D721Med (cell line): ENCODE data around the gene B3GNT9.

Experiments used
- DNase-seq: peaks from one replicate; pipeline ENCODE4 v3.0.0; 2011; ENCODE audit warnings: low spot score; ENCODE audit not compliant: insufficient read length
- FAIRE-seq: peaks from 2 replicates; lab custom pipeline; 2011; peaks lifted over from hg19 to GRCh38; lab: Jason Lieb, UNC
- TF ChIP-seq, protein P1 (sequence below): IDR thresholded peaks from 2 replicates; pipeline ENCODE4 v1.5.1; 2012; ENCODE audit warnings: mild to moderate bottlenecking, control low read depth; ENCODE audit not compliant: insufficient read depth; ENCODE audit errors: missing control alignments

The B3GNT9 gene

DNA sequence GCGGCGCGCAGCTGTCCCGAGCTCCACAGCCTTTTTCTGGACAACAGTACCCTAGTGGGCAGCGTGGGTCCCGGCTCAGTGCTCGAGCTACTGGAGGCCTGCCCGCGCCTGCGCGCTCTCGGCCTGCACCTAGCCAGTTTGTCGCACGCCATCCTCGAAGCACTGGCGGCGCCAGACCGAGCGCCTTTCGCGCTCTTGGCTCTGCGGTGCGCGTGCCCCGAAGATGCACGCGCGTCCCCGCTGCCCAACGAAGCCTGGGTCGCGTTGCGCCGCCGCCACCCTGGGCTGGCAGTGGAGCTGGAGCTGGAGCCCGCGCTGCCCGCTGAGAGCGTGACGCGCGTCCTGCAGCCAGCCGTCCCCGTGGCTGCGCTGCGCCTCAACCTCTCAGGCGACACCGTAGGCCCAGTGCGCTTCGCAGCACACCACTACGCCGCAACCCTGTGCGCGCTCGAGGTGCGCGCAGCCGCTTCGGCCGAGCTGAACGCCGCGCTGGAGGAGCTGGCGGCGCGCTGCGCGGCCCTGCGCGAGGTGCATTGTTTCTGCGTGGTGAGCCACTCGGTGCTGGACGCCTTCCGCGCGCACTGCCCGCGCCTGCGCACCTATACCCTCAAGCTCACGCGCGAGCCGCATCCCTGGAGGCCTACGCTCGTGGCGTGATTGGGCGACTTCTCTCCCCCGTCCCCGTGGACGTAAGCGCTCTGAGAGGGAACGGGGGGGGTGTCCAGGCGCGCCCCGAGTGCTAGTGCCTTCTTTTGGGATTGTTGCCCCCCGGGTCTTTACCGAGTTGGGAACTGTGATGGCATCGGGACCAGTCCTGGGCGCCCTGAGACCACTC is 12.6 kb upstream of the B3GNT9 start:
- no peak for DNase-seq
- no peak for FAIRE-seq
- TF ChIP-seq, protein P1, sequence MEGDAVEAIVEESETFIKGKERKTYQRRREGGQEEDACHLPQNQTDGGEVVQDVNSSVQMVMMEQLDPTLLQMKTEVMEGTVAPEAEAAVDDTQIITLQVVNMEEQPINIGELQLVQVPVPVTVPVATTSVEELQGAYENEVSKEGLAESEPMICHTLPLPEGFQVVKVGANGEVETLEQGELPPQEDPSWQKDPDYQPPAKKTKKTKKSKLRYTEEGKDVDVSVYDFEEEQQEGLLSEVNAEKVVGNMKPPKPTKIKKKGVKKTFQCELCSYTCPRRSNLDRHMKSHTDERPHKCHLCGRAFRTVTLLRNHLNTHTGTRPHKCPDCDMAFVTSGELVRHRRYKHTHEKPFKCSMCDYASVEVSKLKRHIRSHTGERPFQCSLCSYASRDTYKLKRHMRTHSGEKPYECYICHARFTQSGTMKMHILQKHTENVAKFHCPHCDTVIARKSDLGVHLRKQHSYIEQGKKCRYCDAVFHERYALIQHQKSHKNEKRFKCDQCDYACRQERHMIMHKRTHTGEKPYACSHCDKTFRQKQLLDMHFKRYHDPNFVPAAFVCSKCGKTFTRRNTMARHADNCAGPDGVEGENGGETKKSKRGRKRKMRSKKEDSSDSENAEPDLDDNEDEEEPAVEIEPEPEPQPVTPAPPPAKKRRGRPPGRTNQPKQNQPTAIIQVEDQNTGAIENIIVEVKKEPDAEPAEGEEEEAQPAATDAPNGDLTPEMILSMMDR: no peak

GRCh38 chr16:67162506-67163163 is 11.8 kb upstream of the B3GNT9 start:
- FAIRE-seq: no peak
- TF ChIP-seq, protein P1: no peak
- no peak for DNase-seq

DNA sequence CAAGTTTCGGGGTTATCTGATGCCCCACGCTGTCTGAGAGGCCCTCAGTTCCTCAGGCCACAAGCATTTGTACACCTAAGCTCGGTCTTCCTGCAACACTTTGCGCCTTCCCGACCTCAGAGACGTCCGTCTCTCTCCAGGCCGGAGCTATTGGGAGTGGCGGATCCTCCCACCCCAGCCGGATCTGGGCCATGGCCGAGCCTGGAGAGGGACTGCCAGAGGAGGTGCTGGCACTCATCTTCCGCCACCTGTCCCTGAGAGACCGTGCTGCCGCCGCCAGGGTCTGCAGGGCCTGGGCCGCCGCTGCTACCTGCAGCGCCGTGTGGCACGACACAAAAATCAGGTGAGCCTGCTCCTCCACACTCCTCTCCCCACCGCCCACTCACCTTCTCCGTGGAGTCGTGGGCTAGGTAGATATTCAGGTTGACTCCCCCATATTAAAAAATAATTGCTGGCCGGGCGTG is 10.8 kb upstream of the B3GNT9 start:
- TF ChIP-seq, protein P1: no peak
- DNase-seq (no peak), FAIRE-seq (no peak)

- no peak for FAIRE-seq
- no peak for DNase-seq
- TF ChIP-seq, protein P1: no peak
Observed at GRCh38 chr16:67158637-67159600, 8.1 kb upstream of the B3GNT9 start.

GRCh38 chr16:67157892-67158635 is 7.3 kb upstream of the B3GNT9 start:
- no peak for DNase-seq
- TF ChIP-seq, protein P1: no peak

DNA sequence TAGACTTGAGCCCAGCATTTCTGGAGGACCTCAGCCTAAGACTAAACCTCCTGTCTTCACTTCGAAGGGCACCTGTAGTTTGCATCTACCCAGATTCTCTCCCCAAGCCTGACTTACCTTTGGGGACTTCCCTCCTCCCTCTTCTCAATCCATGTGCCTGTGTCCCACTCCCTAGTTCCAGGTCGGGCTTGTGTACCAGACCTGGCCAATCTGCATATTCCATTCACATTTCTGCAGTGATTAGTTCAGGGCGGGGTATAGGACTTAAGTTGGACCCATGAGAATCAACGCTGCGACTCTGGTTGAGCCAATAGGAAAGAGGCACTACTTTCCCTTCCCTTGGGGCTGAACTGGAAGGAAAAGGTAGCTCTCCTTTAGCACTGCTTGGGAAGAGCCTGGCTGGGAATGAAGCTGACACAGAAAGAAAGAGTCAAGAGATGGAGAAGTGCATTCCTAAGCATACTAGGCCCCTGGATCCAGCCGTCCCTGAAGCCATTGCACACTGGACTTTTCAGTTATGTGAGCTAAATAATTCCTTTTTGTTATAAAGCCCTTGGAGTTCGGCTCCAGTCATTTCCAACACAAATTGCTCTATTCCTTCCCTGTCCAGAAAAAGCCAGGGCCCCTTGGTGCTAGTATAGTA is 6.4 kb upstream of the B3GNT9 start:
- DNase-seq (no peak), FAIRE-seq (no peak)
- TF ChIP-seq, protein P1: no peak

More at GRCh38 chr16:67157892-67158635, 7.3 kb upstream of the B3GNT9 start:
- no peak for FAIRE-seq
